IPS-NIHi7 (cell line): ENCODE measurements around the gene DAPP1.

Experiments used
- DNase-seq: peaks from one replicate; pipeline ENCODE4 v3.0.0; 2012; ENCODE audit warnings: mixed read lengths; ENCODE audit errors: extremely low spot score

The DAPP1 gene

DNA sequence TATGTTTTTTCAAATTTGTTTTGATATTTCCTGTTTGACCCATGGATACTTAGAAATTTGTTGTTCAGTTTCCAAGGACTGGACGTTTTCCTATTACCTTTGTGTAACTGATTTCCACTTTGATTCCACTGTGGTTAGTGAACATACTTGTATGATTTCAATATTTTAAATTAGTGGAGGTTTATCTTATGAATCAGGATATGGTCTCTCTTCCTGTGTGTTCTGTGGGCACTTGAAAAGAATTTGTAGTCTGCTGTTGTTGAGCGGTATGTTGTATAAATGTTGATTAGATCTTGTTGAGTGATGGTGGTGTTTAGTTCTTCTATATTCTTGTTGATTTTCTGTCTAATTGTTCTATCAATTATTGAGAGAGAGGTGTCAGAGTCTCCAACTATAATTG, 98.8 kb downstream of the DAPP1 start:
- DNase-seq, result no peak

DNA sequence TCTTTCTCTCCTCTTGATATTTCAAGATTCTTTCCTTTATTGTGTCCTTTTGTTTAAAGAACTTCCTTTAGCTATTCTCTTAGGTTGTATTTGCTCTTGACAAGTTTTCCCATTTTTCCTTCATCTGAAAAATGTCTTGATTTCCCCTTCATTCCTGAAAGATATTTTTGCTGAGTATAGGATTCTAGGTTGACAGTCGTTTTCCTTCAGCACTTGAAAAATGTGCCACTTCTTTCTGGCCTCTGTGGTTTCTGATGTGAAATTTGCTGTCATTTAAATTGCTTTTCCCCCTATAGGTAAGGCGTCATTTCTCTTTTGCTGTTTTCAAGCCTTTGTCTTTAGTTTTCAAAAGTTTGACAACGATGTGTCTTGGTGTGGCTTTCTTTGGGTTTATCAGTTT, 100.9 kb downstream of the DAPP1 start:
- no peak for DNase-seq

DNA sequence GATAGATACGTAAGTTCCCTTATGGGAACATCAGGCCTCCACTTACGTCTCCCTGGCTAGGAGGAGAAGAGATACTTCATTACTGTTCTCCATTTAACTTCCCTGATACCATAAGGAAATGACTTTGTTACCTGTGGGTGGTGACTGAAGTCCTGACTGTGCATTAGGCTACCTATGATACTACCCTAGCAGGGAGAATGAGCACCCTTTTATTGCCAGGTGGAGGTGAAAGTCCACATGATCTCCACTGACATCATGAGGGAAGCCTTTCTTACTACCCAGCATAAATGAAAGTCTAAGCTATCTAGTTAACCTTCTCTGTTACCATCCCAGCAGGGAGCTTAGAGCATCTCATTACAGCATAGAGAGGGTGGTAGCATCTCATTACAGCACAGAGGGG, 102.0 kb downstream of the DAPP1 start:
- no peak for DNase-seq
